ENCODE results near the gene SLX9.

DNA sequence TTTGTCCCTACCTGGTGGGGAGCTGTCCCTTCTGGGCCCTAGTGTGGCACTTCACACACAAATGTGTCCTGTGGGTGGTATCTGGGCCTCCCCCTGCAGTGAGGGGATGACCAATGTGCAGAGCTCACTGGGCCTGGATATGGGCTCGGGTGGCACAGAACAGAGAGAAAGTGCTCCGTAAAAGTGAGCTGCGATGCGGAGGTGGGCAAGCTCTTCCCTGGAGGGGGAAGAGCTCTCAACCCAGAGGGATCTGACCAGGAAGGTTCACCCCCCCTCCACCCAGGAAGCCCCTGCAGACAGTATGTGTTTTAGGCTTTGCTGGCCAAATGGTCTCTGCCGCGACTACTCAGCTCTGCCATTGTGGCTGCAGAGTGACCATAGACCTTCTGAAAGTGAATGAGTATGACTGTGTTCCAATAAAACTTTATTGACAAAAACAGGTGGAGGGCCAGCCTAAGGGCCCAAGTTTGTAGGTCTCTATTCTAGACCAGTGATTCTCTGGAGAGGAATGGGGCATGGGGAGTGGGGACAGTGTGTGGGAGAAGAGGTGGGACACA, 10.5 kb upstream of the SLX9 start:
- TF ChIP-seq POLR2AphosphoS5 (IDR thresholded peaks at IDR 0.05) (no peak), POLR2A (IDR thresholded peaks at IDR 0.05; ENCODE audit: low read depth) (no peak), EP300 (IDR thresholded peaks at IDR 0.05) (no peak)
- TF ChIP-seq, protein P1, sequence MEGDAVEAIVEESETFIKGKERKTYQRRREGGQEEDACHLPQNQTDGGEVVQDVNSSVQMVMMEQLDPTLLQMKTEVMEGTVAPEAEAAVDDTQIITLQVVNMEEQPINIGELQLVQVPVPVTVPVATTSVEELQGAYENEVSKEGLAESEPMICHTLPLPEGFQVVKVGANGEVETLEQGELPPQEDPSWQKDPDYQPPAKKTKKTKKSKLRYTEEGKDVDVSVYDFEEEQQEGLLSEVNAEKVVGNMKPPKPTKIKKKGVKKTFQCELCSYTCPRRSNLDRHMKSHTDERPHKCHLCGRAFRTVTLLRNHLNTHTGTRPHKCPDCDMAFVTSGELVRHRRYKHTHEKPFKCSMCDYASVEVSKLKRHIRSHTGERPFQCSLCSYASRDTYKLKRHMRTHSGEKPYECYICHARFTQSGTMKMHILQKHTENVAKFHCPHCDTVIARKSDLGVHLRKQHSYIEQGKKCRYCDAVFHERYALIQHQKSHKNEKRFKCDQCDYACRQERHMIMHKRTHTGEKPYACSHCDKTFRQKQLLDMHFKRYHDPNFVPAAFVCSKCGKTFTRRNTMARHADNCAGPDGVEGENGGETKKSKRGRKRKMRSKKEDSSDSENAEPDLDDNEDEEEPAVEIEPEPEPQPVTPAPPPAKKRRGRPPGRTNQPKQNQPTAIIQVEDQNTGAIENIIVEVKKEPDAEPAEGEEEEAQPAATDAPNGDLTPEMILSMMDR (IDR thresholded peaks at IDR 0.05), result no peak

Measured in esophagus muscularis mucosa (tissue), 4 donors.